Brain microvascular endothelial cell (primary cell): Measurements from ENCODE around the gene SPARCL1.

Experiments used
- DNase-seq: peaks from one replicate; pipeline ENCODE4 v3.0.0-alpha.2; 2020
- H3K27ac ChIP-seq: fragments of 250-450 bp; sonication (Bioruptor Pico); 2 replicates; pipeline ENCODE4 v1.5.1; 2020; ENCODE audit warnings: mild to moderate bottlenecking, moderate library complexity
- H3K27me3 ChIP-seq: fragments of 250-450 bp; sonication (Bioruptor Pico); replicated peaks from 2 replicates; pipeline ENCODE4 v1.5.1; 2020; ENCODE audit warnings: mild to moderate bottlenecking
- H3K36me3 ChIP-seq: fragments of 250-450 bp; sonication (Bioruptor Pico); replicated peaks from 2 replicates; pipeline ENCODE4 v1.5.1; 2020; ENCODE audit warnings: mild to moderate bottlenecking
- H3K4me3 ChIP-seq: 2 replicates; pipeline ENCODE4 v1.5.1; 2011; ENCODE audit warnings: low read depth, mild to moderate bottlenecking, control low read depth, low read length, moderate library complexity
- in situ Hi-C: cut with HindIII; loops from 2 replicates; pipeline ENCODE4 v1.10.0; 2017; ENCODE audit warnings: low sequenced_read_pairs, low pct_ligation_motif_present
- TF ChIP-seq, protein P1 (sequence below): IDR thresholded peaks from 2 replicates; pipeline ENCODE4 v1.5.1; 2011; ENCODE audit warnings: low read depth, mild to moderate bottlenecking, moderate library complexity, low read length, control low read depth, inconsistent platforms; ENCODE audit errors: missing control alignments

The SPARCL1 gene

DNA sequence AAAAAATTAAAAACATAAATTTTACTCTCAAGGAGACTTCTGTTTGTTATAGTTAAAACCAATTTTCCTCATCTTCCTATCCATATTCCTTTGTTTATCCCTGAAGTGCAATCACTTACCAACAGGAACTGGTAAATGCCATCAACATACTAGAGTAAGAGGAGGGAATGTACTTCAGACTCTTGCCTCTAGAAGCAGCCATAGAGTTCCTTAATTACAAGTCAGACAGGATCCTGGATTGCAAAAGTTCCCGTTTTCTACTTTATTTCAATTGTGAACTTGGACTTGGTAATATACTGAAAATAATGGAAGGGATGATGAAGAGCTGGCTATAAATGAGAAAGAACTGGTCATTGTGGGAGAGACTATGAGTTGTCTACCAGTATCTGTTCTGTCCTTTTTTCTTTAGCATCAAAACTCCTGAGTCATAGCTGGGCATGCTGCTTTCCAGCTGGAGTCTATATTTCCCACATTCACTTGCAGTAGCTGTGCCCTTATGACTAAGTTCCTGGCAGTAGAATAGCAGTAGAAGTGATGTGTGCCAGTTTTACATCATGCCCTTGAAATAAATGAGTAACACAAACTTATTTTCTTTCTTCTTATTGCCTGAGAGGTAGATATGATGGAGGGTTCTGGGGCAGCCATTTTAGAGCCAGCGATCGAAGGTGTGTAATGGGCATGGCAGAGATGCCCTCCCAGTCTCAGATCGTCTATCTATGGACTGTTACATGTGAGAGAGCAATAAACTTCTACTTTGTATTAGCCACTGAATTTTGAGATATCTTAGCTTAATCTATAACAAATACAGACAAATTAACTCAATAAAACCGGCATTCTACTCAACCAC, 26.8 kb upstream of the SPARCL1 start:
- H3K27ac ChIP-seq = no peak overlapping the region
- no peaks in the 10 kb centered on the region for H3K27me3 ChIP-seq
- H3K36me3 ChIP-seq = no peaks in the 10 kb centered on the region
- TF ChIP-seq, protein P1, sequence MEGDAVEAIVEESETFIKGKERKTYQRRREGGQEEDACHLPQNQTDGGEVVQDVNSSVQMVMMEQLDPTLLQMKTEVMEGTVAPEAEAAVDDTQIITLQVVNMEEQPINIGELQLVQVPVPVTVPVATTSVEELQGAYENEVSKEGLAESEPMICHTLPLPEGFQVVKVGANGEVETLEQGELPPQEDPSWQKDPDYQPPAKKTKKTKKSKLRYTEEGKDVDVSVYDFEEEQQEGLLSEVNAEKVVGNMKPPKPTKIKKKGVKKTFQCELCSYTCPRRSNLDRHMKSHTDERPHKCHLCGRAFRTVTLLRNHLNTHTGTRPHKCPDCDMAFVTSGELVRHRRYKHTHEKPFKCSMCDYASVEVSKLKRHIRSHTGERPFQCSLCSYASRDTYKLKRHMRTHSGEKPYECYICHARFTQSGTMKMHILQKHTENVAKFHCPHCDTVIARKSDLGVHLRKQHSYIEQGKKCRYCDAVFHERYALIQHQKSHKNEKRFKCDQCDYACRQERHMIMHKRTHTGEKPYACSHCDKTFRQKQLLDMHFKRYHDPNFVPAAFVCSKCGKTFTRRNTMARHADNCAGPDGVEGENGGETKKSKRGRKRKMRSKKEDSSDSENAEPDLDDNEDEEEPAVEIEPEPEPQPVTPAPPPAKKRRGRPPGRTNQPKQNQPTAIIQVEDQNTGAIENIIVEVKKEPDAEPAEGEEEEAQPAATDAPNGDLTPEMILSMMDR = no peak
- peak; percentile 69 for DNase-seq
- in situ Hi-C loops = no loop called here
- H3K4me3 ChIP-seq = no peak overlapping the region

DNA sequence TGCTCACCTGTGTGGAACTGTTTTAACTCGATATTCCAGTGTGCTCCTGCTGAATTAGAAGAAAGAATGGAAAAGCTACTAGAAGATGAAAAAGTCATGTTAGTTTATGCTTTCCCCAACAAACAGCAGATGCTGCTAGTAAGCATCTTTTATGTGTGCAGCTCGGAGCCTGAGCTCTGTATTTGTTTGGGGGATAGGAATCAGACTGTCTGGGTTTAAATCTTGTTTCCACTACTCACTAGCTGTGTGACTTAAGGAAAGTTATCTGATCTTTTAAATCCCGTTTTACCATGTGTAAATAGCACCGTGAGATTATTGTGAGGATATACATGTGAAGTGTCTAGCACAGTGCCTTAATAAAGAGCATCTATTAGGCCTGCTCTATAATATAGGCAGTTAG, 24.0 kb upstream of the SPARCL1 start:
- H3K27ac ChIP-seq = no peak overlapping the region
- in situ Hi-C loops = no loop called here
- no peak overlapping the region for H3K4me3 ChIP-seq
- no peaks in the 10 kb centered on the region for H3K27me3 ChIP-seq
- TF ChIP-seq, protein P1 = no peak
- no peak for DNase-seq
- H3K36me3 ChIP-seq = no peaks in the 10 kb centered on the region

DNA sequence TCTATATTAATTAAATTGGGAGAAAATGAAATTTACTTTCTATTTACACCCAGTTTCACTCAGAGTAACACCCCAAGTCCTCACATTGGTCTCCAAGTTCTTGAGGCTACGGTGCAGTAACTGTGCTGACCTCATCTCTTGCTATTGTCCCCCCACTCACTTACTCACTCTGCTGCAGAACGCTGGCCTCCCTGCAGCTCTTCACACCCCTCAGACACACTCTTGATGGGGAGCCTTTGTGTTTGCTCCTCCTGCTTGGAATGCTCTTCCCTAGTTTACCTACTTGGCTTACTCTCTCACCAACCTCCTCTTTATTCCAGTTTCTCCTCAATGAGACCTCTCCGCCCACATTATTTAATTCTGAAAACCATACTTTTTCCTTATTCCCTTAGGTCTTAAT, 22.2 kb upstream of the SPARCL1 start:
- in situ Hi-C loops = no loop called here
- no peak overlapping the region for H3K4me3 ChIP-seq
- no peak overlapping the region for H3K27ac ChIP-seq
- no peak for DNase-seq
- no peaks in the 10 kb centered on the region for H3K36me3 ChIP-seq
- TF ChIP-seq, protein P1 = no peak
- no peaks in the 10 kb centered on the region for H3K27me3 ChIP-seq

DNA sequence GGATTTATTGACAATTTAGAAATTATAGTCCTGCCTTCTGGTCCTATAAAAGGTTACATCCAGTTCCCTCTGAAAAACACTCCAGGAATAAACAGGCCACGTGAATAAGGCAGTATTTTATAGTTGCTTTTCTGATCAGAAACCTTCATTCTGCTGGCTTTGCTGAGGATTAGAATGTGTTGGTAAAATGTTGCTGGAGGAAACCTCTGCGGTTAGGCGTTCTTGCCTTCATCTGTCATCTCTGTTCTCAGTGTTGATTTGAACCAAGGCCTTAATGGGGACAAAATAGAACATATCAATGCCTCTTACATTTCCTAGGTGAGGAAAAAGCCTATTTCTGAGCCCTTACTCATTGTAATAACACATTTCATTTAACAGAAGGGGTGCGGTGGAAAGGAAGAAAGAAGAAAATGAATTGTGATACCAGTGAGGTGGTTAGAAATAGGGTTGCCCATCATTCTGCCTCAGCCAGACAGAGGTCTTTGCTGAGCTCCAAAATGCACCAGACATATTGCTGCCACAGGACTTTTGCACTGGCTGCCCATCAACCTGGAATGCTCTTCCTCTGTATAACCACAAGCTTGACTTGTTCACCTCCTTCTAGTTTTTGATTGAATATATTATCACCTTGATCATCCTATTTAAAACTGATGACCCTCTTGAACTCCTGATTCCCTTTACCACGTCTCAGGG, 18.0 kb upstream of the SPARCL1 start:
- Histone ChIP-seq H3K27ac (no peak overlapping the region), H3K36me3 (no peaks in the 10 kb centered on the region), H3K27me3 (no peaks in the 10 kb centered on the region), H3K4me3 (no peak overlapping the region)
- DNase-seq = no peak
- in situ Hi-C loops = loop anchor here (25.0 kb wide), 1 partner anchor 290 kb away; the partner anchor contains the start of gene MEPE
- TF ChIP-seq, protein P1 = no peak

DNA sequence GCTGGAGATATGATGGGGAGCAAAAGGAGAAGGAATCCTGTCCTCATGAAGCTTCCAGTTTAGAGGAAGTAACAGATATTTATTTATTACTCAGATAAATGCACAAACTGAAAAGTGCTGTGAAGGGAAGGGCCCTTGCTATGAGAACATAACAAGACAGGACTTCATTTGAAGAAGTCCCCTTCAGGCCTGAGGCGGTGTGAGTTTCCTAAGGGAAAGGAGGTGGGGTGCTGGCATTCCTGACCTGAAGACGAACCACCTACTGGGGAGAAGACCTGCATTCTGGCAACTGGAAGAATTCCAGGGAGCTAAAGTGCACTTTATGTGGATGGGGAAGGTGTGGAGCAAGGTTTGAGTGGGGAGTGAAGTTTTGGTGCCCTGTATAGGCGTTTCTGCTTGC, 15.9 kb upstream of the SPARCL1 start:
- in situ Hi-C loops = loop anchor here (25.0 kb wide), 1 partner anchor 292 kb away; the partner anchor contains the start of gene MEPE
- TF ChIP-seq, protein P1 = no peak
- H3K36me3 ChIP-seq = no peaks in the 10 kb centered on the region
- no peaks in the 10 kb centered on the region for H3K27me3 ChIP-seq
- H3K27ac ChIP-seq = no peak overlapping the region
- no peak overlapping the region for H3K4me3 ChIP-seq
- DNase-seq = no peak
